NCI-H1092 treated with DMSO at 0.1 percent for 48 hours (cell line): ENCODE measurements around the gene SCAF11.

Source experiments
- DNase-seq: peaks from one replicate; lab custom pipeline; 2025; lab: John Stamatoyannopoulos, UW

SCAF11 gene

GRCh38 chr12:45978108-45978507 lies 12.3 kb downstream of the SCAF11 start:
- no peak for DNase-seq

GRCh38 chr12:45977620-45978019 lies 12.8 kb downstream of the SCAF11 start:
- DNase-seq: no peak

- no peak for DNase-seq
Measured at GRCh38 chr12:45975506-45975905, 14.9 kb downstream of the SCAF11 start.

- no peak for DNase-seq
Measured at GRCh38 chr12:45974883-45975282, 15.5 kb downstream of the SCAF11 start.

- no peak for DNase-seq
Measured at GRCh38 chr12:45974171-45974719, 16.1 kb downstream of the SCAF11 start.

GRCh38 chr12:45973526-45973925 lies 16.8 kb downstream of the SCAF11 start:
- no peak for DNase-seq

GRCh38 chr12:45970391-45970790 lies 20.0 kb downstream of the SCAF11 start:
- DNase-seq: no peak

- DNase-seq: no peak
Measured at GRCh38 chr12:45969084-45969483, 21.3 kb downstream of the SCAF11 start.

GRCh38 chr12:45966486-45966885 lies 23.9 kb downstream of the SCAF11 start:
- no peak for DNase-seq

GRCh38 chr12:45962553-45963325 lies 27.6 kb downstream of the SCAF11 start:
- no peak for DNase-seq

GRCh38 chr12:45959728-45960127 lies 30.6 kb downstream of the SCAF11 start:
- no peak for DNase-seq

GRCh38 chr12:45959025-45959424 lies 31.3 kb downstream of the SCAF11 start:
- DNase-seq: no peak

- DNase-seq: no peak
Measured at GRCh38 chr12:45948546-45948945, 41.8 kb downstream of the SCAF11 start.

- no peak for DNase-seq
Measured at GRCh38 chr12:45946435-45946834, 43.9 kb downstream of the SCAF11 start.

GRCh38 chr12:45944771-45945170 lies 45.6 kb downstream of the SCAF11 start:
- no peak for DNase-seq

- DNase-seq: no peak
Measured at GRCh38 chr12:45939759-45940158, 50.6 kb downstream of the SCAF11 start.

- no peak for DNase-seq
Measured at GRCh38 chr12:45938566-45938965, 51.8 kb downstream of the SCAF11 start.

- no peak for DNase-seq
Measured at GRCh38 chr12:45934956-45935355, 55.4 kb downstream of the SCAF11 start.

GRCh38 chr12:45933504-45933903 lies 56.9 kb downstream of the SCAF11 start:
- DNase-seq: no peak

- no peak for DNase-seq
Measured at GRCh38 chr12:45930369-45930768, 60.0 kb downstream of the SCAF11 start.

GRCh38 chr12:45928309-45928708 lies 62.1 kb downstream of the SCAF11 start:
- DNase-seq: no peak

GRCh38 chr12:45918818-45919217 lies 71.6 kb downstream of the SCAF11 start:
- no peak for DNase-seq

GRCh38 chr12:45915405-45915804 lies 75.0 kb downstream of the SCAF11 start:
- no peak for DNase-seq

GRCh38 chr12:45914090-45914489 lies 76.3 kb downstream of the SCAF11 start:
- no peak for DNase-seq
